ENCODE measurements around the gene CFAP119. TPM values are rescaled to one million over a fixed set of nuclear protein-coding genes. Genes with fewer than 3 reads are reported as not detected.

CFAP119 gene
- total RNA-seq, 1 donor from 2014 or later = 1.1 TPM

DNA sequence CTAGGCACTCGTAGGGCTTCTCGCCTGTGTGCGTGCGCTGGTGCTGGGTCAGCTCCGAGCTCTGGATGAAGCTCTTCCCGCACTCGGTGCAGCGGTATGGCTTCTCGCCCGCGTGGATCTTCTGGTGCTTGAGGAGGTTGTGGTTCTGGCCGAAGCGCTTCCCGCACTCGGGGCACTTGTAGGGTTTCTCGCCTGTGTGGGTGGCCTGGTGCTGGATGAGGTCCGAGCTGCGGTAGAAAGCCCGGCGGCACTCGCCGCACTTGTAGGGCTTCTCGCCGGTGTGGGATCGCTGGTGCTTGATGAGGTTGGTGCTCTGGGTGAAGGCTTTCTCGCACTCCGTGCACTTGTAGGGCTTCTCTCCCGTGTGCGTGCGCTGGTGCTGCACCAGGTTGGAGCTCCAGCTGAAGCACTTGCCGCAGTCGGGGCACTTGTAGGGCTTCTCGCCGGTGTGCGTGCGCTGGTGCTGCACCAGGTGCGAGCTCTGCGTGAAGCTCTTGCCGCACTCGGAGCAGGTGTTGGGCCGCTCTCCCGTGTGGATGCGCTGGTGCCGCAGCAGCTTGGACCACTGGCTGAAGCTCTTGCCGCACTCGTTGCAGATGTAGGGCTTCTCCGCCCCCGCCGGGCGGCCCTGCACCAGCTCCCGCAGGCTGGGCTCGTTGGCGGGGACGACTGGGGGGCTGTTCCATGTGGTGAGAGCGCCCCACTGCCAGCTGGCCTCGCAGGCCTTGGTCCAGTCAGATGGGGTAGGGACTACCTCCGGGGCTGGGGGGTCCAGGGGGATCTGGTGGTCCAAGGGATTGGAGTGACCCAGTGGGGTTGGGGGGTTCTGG lies 21.6 kb upstream of the CFAP119 start:
- DNase-seq (no peak), ATAC-seq (no peak)
- intact Hi-C loops (cut with micrococcal nuclease) = no loop called here

DNA sequence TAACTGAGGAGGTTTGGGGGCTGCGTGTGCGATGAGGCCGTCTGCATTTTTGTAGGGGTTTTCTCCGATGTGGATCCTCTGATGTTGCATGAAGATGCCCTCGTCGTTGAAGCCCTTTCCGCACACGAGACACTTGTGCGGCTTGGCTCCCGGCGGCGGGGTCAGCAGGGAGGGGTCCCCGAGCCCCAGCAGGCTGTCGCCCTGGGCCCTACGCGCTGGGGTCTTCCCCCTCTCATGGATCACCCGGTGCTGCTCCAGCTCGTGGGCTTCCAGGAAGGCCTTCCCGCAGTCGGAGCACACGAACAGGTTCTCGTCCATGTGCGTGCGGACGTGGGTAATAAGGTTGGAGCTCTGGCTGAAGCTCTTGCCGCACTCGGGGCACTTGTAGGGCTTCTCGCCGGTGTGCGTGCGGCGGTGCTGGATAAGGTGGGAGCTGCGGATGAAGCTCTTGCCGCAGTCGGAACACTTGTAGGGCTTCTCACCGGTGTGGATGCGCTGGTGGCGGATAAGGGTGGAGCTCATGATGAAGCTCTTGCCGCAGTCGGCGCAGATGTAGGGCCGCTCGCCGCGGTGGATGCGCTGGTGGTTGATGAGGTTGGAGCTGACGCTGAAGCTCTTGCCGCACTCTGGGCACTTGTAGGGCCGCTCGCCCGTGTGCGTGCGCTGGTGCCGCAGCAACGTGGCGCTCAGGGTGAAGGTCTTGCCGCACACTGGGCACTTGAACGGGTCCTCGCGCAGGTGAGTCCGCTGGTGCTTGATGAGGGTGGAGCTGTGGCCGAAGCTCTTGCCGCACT lies 20.8 kb upstream of the CFAP119 start:
- intact Hi-C loops (cut with micrococcal nuclease) = no loop called here
- DNase-seq = no peak
- no peak for ATAC-seq

DNA sequence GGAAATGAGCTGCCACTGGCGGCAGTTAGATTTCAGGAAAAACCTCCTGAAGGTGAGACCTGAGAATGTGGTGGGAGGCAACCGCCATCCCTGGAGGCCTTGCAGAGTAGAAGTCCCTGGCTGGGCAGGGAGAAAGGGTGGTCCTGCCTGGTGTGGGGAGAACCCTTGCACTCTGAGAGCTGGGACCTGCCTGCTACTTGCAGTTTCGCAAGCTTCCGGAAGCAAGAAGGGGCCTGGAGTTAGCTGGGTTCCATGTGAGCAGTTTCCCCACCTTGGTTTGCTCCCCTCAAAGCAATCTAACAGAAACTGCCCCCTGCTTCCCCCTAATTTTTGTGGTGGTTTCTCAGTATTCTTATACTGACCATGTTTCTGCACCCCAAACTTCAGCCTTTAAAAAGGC lies 18.7 kb upstream of the CFAP119 start:
- no peak for ATAC-seq
- DNase-seq = no peak
- intact Hi-C loops (cut with micrococcal nuclease) = no loop called here

DNA sequence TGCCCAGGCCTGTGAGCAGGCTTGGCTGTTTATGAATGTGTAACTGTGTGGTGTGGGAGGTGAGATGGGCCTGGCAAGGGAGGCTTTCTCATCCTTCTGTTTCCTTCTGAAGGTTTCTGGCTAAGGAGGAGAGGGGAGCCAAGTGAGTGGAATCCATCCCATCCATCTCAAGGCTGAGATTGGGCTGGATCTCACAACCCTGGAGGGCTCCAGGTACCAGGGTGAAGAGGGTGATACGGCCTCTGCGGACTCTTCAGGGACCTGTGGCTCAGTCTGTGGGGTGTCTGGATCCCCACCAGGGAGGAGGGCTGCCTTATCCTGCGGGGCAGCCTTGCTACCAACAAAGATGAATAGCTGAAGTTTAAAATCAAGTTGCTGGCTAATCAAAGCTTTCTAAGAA lies 18.2 kb upstream of the CFAP119 start:
- no peak for ATAC-seq
- intact Hi-C loops (cut with micrococcal nuclease) = no loop called here
- DNase-seq = no peak

DNA sequence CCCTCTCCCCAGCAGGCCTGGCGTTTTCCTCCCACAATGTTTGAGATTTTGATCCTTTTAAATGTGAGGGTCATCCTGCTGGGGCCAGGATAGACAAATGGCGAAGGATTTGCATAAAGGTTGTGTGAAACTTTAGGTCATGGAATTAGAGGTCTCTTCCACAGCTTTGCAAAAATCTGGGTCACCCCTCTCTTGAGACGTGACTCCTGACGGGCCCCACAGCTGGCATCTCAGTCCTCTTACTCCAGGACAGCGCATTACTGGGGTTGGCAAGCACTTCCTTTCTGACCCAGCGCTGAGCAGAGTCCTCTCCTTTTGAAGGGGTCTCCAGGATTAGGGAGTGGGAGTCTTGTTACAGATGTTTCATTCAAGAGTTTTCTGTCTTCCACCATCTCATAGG lies 17.7 kb upstream of the CFAP119 start:
- ATAC-seq (no peak), DNase-seq (no peak)
- intact Hi-C loops (cut with micrococcal nuclease) = no loop called here

DNA sequence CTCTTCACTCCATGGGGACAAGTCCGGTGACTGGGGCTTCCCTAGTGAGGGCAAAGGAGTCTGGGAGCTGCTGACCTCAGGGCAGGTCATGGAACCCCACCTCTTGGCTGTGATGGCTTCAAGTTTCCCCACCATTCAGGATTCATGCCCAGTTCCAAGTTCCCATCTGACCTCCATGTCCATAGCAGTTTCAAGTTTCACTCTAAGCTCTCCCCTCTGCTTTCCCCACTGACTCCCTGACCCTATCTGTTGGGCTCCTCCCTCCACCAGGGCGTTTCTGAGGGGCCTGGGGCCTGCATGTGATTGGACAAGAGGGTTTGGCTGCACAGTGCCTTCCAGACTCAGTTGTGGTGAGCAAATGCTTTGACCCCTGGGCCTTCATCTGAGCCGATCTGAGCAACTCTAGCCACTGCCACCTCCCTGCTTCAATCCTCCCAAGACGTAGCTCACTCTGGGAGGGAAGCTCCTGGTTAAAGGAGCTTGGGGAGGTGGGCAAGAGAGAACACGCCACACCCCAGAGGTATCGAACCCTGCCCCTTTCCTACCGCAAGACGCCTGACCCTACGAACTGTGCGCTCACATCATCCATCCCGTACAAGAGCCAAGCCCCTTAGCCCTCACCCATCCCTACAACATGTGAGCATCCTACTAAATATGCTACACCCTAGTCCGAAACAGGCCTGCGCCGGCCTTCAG lies 16.8 kb upstream of the CFAP119 start:
- DNase-seq (no peak), ATAC-seq (no peak)
- intact Hi-C loops (cut with micrococcal nuclease) = no loop called here

DNA sequence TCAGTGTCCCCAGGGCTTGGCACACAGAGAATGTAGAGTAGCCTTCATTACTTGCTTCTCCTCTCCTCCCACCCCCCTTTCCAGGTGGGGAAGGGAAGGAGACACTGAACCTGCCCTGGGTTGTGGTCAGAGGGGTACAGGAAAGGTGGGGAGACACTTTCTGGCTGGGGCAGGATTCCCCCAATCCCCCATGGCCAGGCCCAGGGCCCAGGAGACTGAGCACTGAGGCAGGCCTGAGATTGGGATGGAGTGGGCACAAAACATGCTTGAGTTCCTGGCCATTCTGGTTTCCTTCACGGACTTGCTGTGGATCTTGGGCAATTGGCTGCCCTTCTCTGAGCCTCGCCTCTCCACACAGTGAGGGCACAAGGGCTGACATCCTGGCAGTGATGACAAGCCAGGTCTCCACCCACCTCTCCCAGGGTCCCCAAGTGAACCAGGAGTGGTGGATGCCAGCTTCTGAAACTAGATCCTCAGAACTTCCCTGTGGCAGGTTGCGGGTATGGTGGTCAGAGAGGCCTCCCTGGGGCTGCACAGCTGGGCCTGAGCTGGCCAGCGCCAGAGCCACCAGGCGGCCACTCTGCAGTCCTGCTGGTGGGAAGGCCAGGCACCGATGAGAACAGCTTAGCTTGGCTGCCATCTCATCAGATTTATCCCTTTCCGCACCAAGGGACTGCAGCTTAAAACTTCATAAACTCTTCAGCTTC lies 15.9 kb upstream of the CFAP119 start:
- ATAC-seq (no peak), DNase-seq (no peak)
- intact Hi-C loops (cut with micrococcal nuclease) = no loop called here

DNA sequence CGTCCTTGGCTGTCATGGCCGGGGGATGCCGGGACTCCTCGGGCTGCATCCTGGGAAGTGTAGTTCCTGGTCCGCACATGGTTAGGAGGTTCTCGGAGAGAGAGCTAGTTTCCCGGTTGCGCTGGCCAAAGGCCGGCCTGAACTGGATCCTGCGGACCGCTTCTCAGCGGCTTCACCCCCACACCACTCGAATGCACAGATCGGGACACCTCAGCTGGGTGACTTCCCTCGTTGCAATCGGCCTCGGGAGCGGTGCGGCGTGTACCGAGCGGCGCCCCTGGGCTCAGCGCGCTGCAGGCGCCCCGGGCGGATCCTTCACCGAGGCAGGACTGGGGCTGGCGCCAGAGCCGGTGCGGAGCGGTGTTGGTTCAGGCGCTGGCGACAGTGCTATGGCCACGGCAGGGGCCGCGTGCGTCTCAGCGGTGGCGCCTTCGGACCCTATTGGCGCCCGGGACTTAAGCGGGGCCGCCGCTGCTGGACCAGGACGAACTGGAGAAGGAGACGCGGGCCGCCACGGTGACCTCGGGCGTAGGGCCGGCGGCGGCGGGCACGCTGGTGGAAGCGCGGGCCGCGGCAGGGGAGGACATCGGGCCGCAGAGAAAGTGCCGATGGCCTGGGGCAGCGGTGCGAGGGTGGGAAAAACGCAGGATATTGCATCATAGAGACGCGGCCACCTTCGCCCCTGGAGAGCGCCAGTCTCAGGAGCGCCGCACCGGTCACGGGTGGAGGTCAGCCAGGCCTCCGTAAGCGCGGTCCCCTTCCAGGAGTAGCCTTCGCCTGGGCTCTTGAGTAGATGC lies 13.7 kb upstream of the CFAP119 start:
- intact Hi-C loops (cut with micrococcal nuclease) = no loop called here
- DNase-seq (peak; percentile 89), ATAC-seq (peak; percentile 88)

DNA sequence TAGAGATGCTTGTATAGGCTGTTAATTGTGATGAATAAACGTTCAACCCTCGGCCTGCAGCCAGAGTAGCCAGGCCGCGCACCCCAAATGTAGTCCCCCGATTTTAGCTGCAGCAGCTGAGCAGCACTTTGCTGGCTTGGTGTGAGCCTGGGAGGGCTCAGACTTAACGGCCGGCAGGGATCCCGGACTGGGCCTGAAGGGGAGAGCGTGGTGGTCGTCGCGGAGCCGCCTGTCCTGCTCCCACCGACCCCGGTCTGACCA lies 13.2 kb upstream of the CFAP119 start:
- ATAC-seq (no peak), DNase-seq (no peak)
- intact Hi-C loops (cut with micrococcal nuclease) = no loop called here

DNA sequence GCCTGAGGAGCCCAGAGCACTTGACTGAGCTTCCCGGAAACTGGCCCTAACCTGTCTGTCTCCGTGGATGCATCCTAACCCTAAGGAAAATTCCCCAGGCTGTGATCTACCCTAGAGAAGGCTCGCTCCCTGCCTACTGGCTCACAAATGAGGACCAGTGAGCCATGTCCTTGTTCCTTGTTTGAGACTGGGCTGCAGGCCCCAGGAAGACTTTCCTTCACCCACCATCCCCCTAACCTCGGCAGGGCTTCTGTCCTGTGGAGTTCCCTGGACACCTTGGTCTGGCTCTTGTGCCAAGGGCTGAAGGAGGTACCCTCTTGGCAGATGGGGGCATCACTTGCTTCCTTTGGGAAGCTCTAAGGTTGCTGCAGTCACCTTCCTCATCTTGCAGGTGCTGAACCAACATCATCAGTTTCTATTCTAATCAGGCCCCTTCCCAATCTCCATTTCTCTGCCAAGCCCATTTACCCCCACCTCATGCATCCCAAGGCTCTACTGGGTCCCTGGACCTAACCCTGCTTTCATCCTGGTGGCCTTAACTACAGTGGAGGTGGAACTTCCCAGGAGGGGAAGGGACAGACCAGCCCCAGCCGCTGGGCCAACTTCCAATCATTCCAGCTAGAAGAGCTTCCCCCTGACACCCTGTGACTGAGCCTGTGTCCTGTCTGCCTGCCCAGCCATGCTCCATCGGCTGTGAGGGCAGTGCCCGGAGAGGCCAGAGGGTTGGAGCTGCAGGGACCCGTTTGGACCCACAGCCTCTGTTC lies 12.7 kb upstream of the CFAP119 start:
- intact Hi-C loops (cut with micrococcal nuclease) = no loop called here
- DNase-seq (peak; percentile 62), ATAC-seq (peak; percentile 30)

DNA sequence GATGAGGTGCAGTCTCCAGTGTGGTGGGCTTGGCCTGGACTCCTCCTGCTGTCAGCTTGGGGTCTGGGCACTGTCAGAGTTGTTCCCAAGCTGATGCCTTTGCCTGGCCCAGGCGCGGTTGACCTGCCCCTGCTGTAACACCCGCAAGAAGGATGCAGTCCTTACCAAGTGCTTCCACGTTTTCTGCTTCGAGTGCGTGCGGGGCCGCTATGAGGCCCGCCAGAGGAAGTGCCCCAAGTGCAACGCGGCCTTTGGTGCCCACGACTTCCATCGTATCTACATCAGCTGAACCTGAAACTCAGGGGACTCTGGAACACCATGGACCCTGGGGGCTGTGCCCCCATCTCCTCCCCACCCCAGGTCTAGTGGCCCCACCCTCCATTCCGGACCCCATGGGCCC lies 12.0 kb upstream of the CFAP119 start:
- DNase-seq (no peak), ATAC-seq (no peak)
- intact Hi-C loops (cut with micrococcal nuclease) = no loop called here

DNA sequence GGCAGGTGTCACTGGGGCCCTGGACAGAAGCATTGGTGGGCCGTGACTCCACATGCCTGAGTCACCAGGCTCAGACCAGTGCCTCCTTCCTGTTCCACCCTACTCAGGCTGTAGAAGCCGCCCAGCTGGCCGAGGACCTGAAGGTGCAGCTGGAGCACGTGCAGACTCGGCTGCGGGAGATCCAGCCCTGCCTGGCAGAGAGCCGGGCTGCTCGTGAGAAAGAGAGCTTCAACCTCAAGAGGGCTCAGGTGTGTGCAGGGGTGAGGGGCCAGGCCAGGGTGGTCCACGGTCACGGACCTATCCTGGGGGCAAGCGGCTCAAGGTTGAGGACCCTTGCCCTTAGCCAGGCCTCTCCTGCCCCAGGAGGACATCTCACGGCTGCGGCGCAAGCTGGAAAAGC lies 9.9 kb upstream of the CFAP119 start:
- DNase-seq = no peak
- intact Hi-C loops (cut with micrococcal nuclease) = no loop called here
- no peak for ATAC-seq

DNA sequence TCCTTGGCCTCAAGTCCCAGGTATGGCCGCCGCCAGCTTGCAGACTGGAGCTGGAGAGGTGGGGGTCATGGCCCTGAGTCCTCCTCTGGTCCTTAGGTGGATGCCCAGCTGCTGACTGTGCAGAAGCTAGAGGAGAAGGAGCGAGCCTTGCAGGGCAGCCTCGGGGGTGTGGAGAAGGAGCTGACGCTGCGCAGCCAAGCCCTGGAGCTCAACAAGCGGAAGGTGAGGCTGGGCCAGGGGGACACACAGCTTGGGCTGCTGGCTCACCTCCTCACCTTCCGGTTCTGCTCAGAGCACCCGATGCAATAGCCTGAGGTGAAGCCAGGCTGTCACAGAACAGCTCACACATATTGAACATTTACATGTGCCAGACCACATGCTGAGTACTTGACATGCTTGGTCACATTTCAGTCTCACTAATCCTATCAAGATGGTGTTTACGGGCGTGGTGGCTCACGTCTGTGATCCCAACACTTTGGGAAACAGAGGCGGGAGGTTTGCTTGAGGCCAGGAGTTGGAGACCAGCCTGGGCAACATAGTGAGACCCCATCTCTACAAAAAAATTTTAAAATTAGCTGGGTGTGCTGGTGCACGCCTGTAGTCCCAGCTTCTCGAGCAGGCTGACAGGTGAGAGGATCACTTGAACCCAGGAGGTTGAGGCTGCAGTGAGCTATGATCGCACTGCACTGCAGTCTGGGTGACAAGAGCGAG lies 7.7 kb upstream of the CFAP119 start:
- intact Hi-C loops (cut with micrococcal nuclease) = no loop called here
- no peak for ATAC-seq
- no peak for DNase-seq

DNA sequence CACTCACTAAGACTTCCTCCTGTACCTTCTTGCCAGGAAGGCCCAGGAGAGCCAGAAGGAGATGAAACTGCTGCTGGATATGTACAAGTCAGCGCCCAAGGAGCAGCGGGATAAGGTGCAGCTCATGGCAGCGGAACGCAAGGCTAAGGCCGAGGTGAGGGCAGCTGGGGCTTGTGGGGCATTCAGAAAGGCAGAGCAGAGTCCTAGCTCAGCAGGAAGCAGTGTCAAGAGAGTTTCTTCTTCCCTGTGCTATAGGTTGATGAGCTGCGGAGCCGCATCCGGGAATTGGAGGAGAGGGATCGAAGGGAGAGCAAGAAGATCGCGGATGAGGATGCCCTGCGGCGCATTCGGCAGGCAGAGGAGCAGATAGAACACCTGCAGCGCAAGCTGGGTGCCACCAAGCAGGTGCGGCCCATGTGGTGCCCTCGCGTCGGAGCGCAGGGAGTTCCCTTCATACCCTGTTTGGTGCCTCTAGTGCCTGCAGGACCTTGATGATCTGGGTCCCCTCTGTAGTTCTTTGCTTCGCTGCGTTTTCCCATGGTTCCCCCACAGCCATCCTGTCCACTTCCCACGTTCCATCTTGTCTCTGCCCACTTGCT lies 6.8 kb upstream of the CFAP119 start:
- intact Hi-C loops (cut with micrococcal nuclease) = no loop called here
- ATAC-seq = no peak

DNA sequence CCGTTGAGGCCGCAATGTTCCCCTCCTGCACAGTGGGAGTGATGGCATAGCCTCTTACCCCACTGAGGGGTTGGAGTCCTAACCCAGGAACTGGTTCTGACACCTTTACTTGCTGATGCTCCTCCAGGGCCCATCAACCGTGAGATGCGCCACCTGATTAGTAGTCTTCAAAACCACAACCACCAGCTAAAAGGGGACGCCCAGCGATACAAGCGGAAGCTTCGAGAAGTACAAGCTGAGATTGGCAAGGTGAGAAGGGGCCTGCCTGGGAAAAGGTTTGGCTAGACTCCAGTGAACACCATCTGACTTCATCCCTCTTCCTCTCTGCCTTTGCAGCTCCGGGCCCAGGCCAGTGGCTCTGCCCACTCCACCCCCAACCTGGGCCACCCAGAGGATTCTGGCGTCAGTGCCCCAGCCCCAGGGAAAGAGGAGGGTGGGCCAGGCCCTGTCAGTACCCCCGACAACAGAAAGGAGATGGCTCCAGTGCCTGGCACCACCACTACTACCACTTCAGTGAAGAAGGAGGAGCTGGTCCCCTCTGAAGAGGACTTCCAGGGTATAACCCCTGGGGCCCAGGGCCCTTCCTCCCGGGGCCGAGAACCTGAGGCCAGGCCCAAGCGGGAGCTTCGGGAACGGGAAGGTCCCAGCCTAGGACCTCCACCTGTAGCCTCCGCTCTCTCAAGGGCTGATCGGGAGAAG lies 6.1 kb upstream of the CFAP119 start:
- ATAC-seq (peak; percentile 18), DNase-seq (peak; percentile 25)
- intact Hi-C loops (cut with micrococcal nuclease) = no loop called here

More for the DNA sequence above, 6.8 kb upstream of the CFAP119 start:
- DNase-seq = no peak

DNA sequence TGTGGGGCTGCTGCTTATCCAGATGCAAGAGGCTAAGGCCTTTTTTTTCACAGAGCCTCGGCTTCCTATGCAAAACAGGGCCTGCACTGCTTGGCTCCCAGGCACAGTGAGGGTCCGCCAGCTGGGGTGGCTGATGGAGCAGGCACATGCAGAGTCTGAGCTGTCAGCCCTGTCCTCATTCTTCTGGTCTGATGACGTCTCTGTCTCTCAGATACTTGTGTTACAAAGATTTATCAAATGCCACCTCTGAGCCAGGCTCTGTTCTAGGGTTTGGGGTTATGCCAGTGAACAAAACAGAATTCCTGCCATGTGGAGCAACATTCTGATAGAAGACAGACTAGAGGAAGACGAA lies 5.0 kb upstream of the CFAP119 start:
- peak; percentile 50 for ATAC-seq
- intact Hi-C loops (cut with micrococcal nuclease) = no loop called here
- DNase-seq = no peak

All from left ventricle myocardium superior (tissue), 1 donor.